Activated naive CD8-positive, alpha-beta T cell (primary cell): ENCODE measurements around the gene TBCD.
"Not testable (repeated sequence)": the region's sequence is repeated elsewhere in the genome, so short reads cannot be mapped to it uniquely, and the experiment has no call there.

ENCODE experiments used
- H3K27ac Mint-ChIP-seq: one replicate; pipeline ENCODE4 v1.8.0; 2021; ENCODE audit warnings: mixed read lengths
- H3K27me3 Mint-ChIP-seq: one replicate; pipeline ENCODE4 v1.8.0; 2021; ENCODE audit warnings: mixed read lengths
- H3K36me3 Mint-ChIP-seq: one replicate; pipeline ENCODE4 v1.8.0; 2021; ENCODE audit warnings: mixed read lengths
- H3K4me1 Mint-ChIP-seq: one replicate; pipeline ENCODE4 v1.8.0; 2021; ENCODE audit warnings: low read depth, mixed read lengths
- H3K4me3 Mint-ChIP-seq: one replicate; pipeline ENCODE4 v1.8.0; 2021; ENCODE audit warnings: mild to moderate bottlenecking, mixed read lengths
- H3K9me3 Mint-ChIP-seq: one replicate; pipeline ENCODE4 v1.8.0; 2021; ENCODE audit warnings: low read depth, mixed read lengths

The TBCD gene

GRCh38 chr17:82968033-82968841, 216.4 kb downstream of the TBCD start:
- not testable (repeated sequence) for H3K36me3 Mint-ChIP-seq, H3K27ac Mint-ChIP-seq, H3K9me3 Mint-ChIP-seq, H3K4me3 Mint-ChIP-seq, H3K4me1 Mint-ChIP-seq, H3K27me3 Mint-ChIP-seq

DNA sequence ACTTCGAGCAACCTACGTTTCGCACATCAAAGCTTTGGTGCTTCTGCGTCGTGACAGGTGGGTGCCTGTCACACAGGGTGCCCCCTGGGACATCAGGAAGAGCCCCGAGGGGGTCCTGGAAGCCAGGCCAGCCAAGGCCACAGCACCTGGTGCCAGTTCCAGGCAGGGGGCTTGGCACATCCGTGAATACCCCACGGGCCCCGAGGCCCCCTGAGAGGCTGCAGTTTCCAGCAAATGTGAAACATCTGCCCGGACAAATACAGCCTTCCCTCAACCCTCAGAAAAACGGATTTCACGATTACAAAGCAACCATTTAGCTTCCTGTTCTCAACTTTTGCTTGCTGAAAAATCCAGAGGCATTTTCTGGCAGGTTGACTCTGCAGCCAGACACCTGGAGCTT, 218.2 kb downstream of the TBCD start:
- H3K4me3 Mint-ChIP-seq = peak overlapping the region; percentile 27
- H3K9me3 Mint-ChIP-seq = no peaks in the 10 kb centered on the region
- H3K27me3 Mint-ChIP-seq = no peaks in the 10 kb centered on the region
- H3K27ac Mint-ChIP-seq = no peak overlapping the region
- H3K36me3 Mint-ChIP-seq = no peaks in the 10 kb centered on the region
- H3K4me1 Mint-ChIP-seq = peaks cover 4% of the 10 kb centered on the region

- no peaks in the 10 kb centered on the region for H3K36me3 Mint-ChIP-seq
- no peak overlapping the region for H3K4me3 Mint-ChIP-seq
- no peak overlapping the region for H3K27ac Mint-ChIP-seq
- no peaks in the 10 kb centered on the region for H3K27me3 Mint-ChIP-seq
- H3K4me1 Mint-ChIP-seq = peaks cover 4% of the 10 kb centered on the region
- H3K9me3 Mint-ChIP-seq = no peaks in the 10 kb centered on the region
Observed at GRCh38 chr17:82970818-82971590, 219.1 kb downstream of the TBCD start.

GRCh38 chr17:82972836-82973372, 221.0 kb downstream of the TBCD start:
- H3K27me3 Mint-ChIP-seq = no peaks in the 10 kb centered on the region

DNA sequence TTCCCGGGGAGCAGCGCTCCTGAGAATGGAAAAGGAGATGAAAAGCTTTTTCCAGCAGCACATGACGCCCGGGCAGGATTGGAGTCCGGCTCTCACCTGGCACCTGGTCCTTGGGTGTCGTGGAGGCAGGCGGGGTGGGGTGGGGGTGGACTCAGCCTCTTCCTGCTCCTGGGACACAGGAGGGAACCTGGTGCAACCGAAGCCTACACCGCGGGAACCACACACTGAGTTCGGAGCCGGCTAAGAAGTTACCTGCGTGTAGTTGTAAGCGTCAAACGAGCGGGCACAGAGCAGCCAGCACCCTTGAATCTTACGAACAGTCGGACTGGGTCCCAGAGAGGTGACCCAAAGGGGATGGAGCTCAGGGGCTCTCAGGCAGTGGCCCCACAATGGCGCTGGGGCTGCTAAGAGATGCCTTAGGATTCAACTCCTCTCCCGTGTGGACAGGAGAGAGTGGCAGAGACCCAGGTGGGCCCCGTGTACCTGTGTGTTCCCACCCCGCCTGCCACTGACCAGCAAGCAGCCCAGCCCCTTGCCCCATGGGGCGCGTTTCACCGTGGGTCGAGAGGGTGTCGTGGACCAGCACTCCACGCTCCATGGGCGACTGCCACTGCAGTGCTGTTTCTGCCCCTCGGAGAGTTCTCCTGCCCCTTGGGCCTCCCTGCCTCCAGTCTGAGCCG, 221.7 kb downstream of the TBCD start:
- Mint-ChIP-seq H3K27ac (no peak overlapping the region), H3K27me3 (no peaks in the 10 kb centered on the region), H3K36me3 (no peaks in the 10 kb centered on the region), H3K4me3 (no peak overlapping the region), H3K4me1 (peaks cover 10% of the 10 kb centered on the region), H3K9me3 (no peaks in the 10 kb centered on the region)

More at GRCh38 chr17:82972836-82973372, 221.0 kb downstream of the TBCD start:
- no peak overlapping the region for H3K27ac Mint-ChIP-seq
- H3K4me3 Mint-ChIP-seq = no peak overlapping the region
- H3K9me3 Mint-ChIP-seq = no peaks in the 10 kb centered on the region
- peaks cover 4% of the 10 kb centered on the region for H3K4me1 Mint-ChIP-seq
- H3K36me3 Mint-ChIP-seq = no peaks in the 10 kb centered on the region

DNA sequence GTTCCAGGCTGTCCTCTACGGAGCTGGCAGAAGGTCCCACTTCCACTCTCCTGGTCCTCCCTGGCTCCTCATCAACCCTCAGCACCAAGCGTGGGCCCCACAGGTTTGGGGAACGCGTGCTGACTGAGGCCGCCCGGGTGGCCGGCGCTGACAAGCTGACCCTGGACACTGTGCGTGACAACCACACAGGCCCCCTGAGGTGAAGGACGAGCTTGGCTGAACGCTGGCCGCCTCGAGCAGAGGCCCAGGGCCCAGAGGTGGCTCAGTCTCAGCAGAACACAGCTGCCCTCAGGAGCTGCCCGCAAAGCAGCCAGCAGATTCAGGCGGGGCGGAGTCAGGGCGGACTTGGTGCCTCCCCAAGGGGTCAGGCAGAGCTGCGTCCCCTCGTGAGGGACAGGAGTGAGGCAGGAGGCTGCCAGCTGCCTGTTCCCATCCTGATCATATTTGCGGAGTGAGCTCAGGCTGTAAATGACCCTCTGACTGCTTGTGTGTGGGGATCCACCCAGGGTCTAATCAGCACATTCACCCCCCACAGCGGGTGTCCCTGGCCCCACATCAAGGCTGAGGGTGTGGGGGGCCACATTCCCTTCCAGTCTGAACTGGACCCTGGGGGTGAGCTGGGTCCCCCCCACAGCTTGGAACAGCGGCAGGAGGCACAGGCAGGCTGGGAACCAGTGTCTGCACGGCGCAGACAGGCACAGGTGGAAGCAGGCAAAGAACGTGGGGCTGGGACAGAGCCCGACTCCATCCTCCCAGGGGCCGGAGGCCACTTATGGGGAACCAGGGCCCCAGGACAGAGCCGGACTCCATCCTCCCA, 222.5 kb downstream of the TBCD start:
- H3K4me3 Mint-ChIP-seq = no peak overlapping the region
- no peaks in the 10 kb centered on the region for H3K36me3 Mint-ChIP-seq
- no peaks in the 10 kb centered on the region for H3K9me3 Mint-ChIP-seq
- no peak overlapping the region for H3K27ac Mint-ChIP-seq
- H3K4me1 Mint-ChIP-seq = peaks cover 18% of the 10 kb centered on the region
- no peaks in the 10 kb centered on the region for H3K27me3 Mint-ChIP-seq

DNA sequence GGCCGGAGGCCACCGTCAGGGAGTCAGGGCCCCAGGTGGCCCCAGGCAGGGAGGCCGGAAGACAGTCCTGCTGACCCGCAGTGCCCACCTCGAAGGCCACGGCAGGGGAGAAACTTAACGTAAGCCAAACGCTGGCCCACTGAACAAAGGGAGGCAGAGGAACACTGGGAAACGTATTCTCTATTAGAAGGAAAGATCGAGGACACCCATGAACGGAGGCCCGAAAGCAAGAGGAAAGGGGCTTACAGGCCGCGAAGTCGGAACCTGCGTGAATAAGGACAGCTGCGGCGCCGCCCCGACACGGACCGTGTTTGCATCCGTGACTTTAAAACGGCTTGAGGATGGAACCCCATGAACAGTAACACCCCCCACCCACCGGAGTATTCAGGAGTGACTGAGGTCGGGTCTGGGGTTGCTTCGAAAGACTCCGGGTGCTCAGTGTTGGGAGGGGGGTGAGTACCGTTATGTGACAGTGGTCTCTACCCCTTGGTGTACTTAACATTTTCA, 225.2 kb downstream of the TBCD start:
- H3K36me3 Mint-ChIP-seq = peaks cover 3% of the 10 kb centered on the region
- no peaks in the 10 kb centered on the region for H3K9me3 Mint-ChIP-seq
- H3K4me3 Mint-ChIP-seq = no peak overlapping the region
- no peak overlapping the region for H3K27ac Mint-ChIP-seq
- peaks cover 30% of the 10 kb centered on the region for H3K4me1 Mint-ChIP-seq
- no peaks in the 10 kb centered on the region for H3K27me3 Mint-ChIP-seq

DNA sequence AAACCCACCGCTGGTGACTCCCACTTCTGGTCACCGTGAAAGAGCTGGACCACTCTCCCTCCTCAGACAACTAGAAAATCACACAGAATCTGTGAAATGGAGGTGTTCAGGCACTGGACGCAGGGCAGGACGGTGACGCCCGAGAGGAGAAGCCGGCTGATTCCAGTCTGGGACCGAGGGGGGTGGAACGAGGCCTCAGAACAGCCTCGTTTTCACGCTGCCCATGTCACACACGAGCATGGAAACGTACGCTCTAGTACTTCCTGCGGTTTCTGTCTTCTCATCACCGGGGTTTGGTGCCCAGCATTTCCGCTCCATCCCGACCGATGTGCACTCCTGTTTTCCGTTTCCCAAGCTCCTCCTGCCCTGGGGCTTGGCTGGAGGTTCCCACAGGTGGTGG, 225.7 kb downstream of the TBCD start:
- H3K4me1 Mint-ChIP-seq = peaks cover 30% of the 10 kb centered on the region
- no peak overlapping the region for H3K27ac Mint-ChIP-seq
- H3K9me3 Mint-ChIP-seq = no peaks in the 10 kb centered on the region
- H3K36me3 Mint-ChIP-seq = peaks cover 3% of the 10 kb centered on the region
- no peaks in the 10 kb centered on the region for H3K27me3 Mint-ChIP-seq
- H3K4me3 Mint-ChIP-seq = no peak overlapping the region

DNA sequence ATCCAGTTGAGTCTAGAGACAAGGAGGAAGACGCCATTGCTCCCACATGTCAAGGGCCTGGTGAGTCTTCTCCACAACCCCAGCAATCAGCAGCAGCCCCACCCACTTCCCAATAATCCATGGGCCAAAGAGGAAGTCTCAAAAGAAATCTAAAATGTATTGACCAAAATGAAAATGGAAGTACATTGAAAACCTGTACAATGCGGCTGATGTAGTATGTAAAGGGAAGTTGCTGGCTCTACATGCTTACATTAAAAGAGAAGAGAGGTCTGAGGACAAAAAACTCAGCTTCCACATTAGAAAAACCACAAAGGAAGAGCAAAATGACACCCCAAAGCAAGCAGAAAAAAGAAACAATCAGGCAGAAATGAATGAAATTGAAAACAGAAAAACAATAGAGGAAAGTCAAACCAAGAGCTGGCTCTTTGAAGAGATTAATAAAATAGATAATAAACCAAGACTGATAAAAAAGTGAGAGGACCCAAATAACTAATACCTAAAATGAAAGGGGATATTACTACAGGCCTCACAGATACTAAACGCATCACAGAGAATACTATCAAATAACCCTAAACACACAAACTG, 227.0 kb downstream of the TBCD start:
- H3K4me1 Mint-ChIP-seq = peaks cover 32% of the 10 kb centered on the region
- peak overlapping the region; percentile 83 for H3K27ac Mint-ChIP-seq
- H3K27me3 Mint-ChIP-seq = no peaks in the 10 kb centered on the region
- H3K9me3 Mint-ChIP-seq = no peaks in the 10 kb centered on the region
- H3K4me3 Mint-ChIP-seq = peak overlapping the region; percentile 71
- peaks cover 3% of the 10 kb centered on the region for H3K36me3 Mint-ChIP-seq

DNA sequence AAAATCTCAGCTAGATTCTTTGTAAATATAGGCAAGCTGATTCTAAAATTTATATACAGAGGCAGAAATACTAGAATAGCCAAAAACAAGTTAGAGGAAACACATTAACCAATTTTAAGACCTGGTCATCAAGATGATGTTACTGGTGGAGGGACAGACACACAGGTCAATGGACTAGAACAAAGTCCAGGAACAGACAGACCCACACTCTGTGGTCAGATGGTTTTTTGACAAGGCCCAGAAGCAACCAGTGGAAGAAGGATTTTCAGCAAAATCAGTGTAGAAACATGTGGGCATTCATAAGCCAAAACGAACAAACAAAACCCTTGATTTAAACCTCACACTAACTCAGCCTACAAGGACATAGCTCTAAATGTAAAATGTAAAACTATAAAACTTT, 227.9 kb downstream of the TBCD start:
- H3K4me1 Mint-ChIP-seq = peaks cover 32% of the 10 kb centered on the region
- H3K4me3 Mint-ChIP-seq = no peak overlapping the region
- no peaks in the 10 kb centered on the region for H3K9me3 Mint-ChIP-seq
- H3K27me3 Mint-ChIP-seq = no peaks in the 10 kb centered on the region
- peaks cover 3% of the 10 kb centered on the region for H3K36me3 Mint-ChIP-seq
- H3K27ac Mint-ChIP-seq = no peak overlapping the region

GRCh38 chr17:82980632-82981031, 228.8 kb downstream of the TBCD start:
- Mint-ChIP-seq H3K36me3 (peaks cover 3% of the 10 kb centered on the region), H3K4me1 (peaks cover 41% of the 10 kb centered on the region), H3K4me3 (no peak overlapping the region), H3K9me3 (no peaks in the 10 kb centered on the region), H3K27ac (no peak overlapping the region), H3K27me3 (no peaks in the 10 kb centered on the region)

DNA sequence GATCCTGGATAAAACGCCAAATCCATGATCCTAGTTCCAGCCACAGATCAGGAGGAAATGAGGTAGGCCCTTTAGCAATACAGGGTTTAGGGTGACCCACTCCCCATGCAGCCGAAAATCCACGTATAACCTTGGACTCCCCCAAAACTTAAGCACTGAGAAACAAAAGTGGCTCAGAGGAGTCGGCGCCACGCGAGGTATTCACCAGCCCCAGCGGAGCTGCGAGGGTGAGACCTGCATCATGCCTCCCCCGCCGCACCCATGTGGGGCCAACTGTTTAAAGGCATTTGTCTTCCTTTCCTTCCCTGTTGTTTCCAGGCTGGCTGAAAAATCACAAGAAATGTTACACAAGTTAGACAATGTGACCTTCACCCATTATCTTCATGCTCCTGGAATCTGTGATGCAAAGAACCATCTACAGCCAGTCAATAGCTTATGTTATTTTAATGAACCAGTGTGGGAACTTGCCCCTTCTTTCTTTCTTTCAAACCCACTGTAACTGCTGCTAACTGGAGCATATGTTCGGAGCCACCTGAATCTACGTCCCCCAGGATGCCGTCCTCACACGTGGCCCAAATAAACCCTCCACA, 229.4 kb downstream of the TBCD start:
- no peaks in the 10 kb centered on the region for H3K9me3 Mint-ChIP-seq
- H3K27me3 Mint-ChIP-seq = no peaks in the 10 kb centered on the region
- H3K27ac Mint-ChIP-seq = no peak overlapping the region
- H3K4me3 Mint-ChIP-seq = no peak overlapping the region
- H3K36me3 Mint-ChIP-seq = peaks cover 3% of the 10 kb centered on the region
- peaks cover 47% of the 10 kb centered on the region for H3K4me1 Mint-ChIP-seq

- Mint-ChIP-seq H3K9me3 (no peaks in the 10 kb centered on the region), H3K4me3 (no peak overlapping the region), H3K27me3 (no peaks in the 10 kb centered on the region), H3K4me1 (peaks cover 63% of the 10 kb centered on the region), H3K27ac (no peak overlapping the region), H3K36me3 (peaks cover 4% of the 10 kb centered on the region)
Observed at GRCh38 chr17:82983510-82984248, 231.8 kb downstream of the TBCD start.
